A549 (cell line): Measurements from ENCODE around the gene RAB3GAP1. TPM values are rescaled to one million over a fixed set of nuclear protein-coding genes. Genes with fewer than 3 reads are reported as not detected.
A peak's percentile ranks its signal among the peaks of the same experiment; 100 is the strongest.

Experiments
- ATAC-seq, 2 experiments: fragments of 200-7000 bp in 1 of 2; fragments of >200 bp in 1 of 2; cut with Nextera tagmentation in 1 of 2; cut with Tn5 transposase in 1 of 2; 3 replicates each; pipeline versions ENCODE4 v1.8.0 to v1.9.1; 2018 to 2020; ENCODE audit warnings: mild to moderate bottlenecking in 1 of 2, moderate library complexity in 1 of 2
- CTCF ChIA-PET: fragments of 300-600 bp; sonication (Branson Sonifier 250); formaldehyde crosslinking; extraction: SDS; loops from one replicate; lab custom pipeline; 2021; ENCODE audit warnings: antibody characterized with exemption, inconsistent platforms; lab: Yijun Ruan, JAX
- POLR2A ChIA-PET: fragments of 350-600 bp; formaldehyde crosslinking; extraction: SDS; loops from one replicate; lab custom pipeline; 2021; ENCODE audit warnings: antibody characterized with exemption, inconsistent platforms; lab: Yijun Ruan, JAX
- DNase-seq, 2 experiments: peaks; one replicate each; pipeline versions ENCODE4 v3.0.0 to v3.0.0-alpha.2; 2011 to 2016; ENCODE audit warnings: low read depth in 1 of 2, low spot score in 1 of 2
- FAIRE-seq: peaks from 2 replicates; lab custom pipeline; 2011; peaks lifted over from hg19 to GRCh38; lab: Jason Lieb, UNC
- H3K27ac ChIP-seq, 2 experiments: fragments of >200 bp; sonication (Bioruptor Twin); formaldehyde crosslinking; 3 replicates each; pipeline ENCODE4 v1.5.1; 2016 to 2017
- H3K4me1 ChIP-seq: fragments of >200 bp; sonication (Bioruptor Twin); formaldehyde crosslinking; 3 replicates; pipeline ENCODE4 v1.6.1; 2016
- H3K4me2 ChIP-seq: fragments of >200 bp; sonication (Bioruptor Twin); formaldehyde crosslinking; 3 replicates; pipeline ENCODE4 v1.6.1; 2016
- H3K4me3 ChIP-seq: fragments of >200 bp; sonication (Bioruptor Twin); formaldehyde crosslinking; 3 replicates; pipeline ENCODE4 v1.5.1; 2016
- H3K9me3 ChIP-seq: fragments of >200 bp; sonication (Bioruptor Twin); formaldehyde crosslinking; 3 replicates; pipeline ENCODE4 v1.6.1; 2016
- BHLHE40 ChIP-seq: IDR thresholded peaks from 2 replicates; pipeline ENCODE4 v1.6.1; 2012; ENCODE audit warnings: low read depth, low read length, inconsistent platforms
- CTCF ChIP-seq: fragments of >200 bp; sonication (Bioruptor Twin); formaldehyde crosslinking; IDR thresholded peaks from 3 replicates; pipeline ENCODE4 v1.5.1; 2016
- EP300 ChIP-seq, 2 experiments: fragments of >200 bp; sonication (Bioruptor Twin); formaldehyde crosslinking; IDR thresholded peaks; 2 replicates in 1 of 2; 3 replicates in 1 of 2; pipeline ENCODE4 v1.6.1; 2016 to 2017
- ESRRA ChIP-seq: fragments of 150-350 bp; IDR thresholded peaks from 2 replicates; pipeline ENCODE4 v1.6.1; 2014; ENCODE audit warnings: mild to moderate bottlenecking, low read length, borderline replicate concordance
- FOSB ChIP-seq: fragments of 250-450 bp; sonication (Bioruptor Pico); IDR thresholded peaks from 2 replicates; pipeline ENCODE4 v1.5.0; 2020; ENCODE audit warnings: mild to moderate bottlenecking, moderate library complexity
- FOSL2 ChIP-seq, 2 experiments: fragments of 450-650 bp in 1 of 2; fragments of >200 bp in 1 of 2; sonication (Bioruptor Twin) in 1 of 2; formaldehyde crosslinking; IDR thresholded peaks; 2 replicates each; pipeline versions ENCODE4 v1.5.0 to v1.6.1; 2016 to 2020; ENCODE audit warnings: mild to moderate bottlenecking in 1 of 2, moderate library complexity in 1 of 2
- HDAC2 ChIP-seq: fragments of 200-600 bp; sonication (generic); IDR thresholded peaks from 2 replicates; pipeline ENCODE4 v1.6.1; 2016
- HES2 ChIP-seq: fragments of >200 bp; sonication (Bioruptor Twin); formaldehyde crosslinking; IDR thresholded peaks from 2 replicates; pipeline ENCODE4 v1.6.1; 2016
- HEYL ChIP-seq: fragments of 250-450 bp; sonication (Bioruptor Pico); IDR thresholded peaks from 2 replicates; pipeline ENCODE4 v1.8.0; 2021; ENCODE audit warnings: mild to moderate bottlenecking, moderate library complexity
- HOXA7 ChIP-seq: fragments of 250-450 bp; sonication (Bioruptor Pico); IDR thresholded peaks from 2 replicates; pipeline ENCODE4 v1.5.0; 2020; ENCODE audit warnings: mild to moderate bottlenecking, moderate library complexity
- HOXB5 ChIP-seq: fragments of 250-450 bp; sonication (Bioruptor Pico); IDR thresholded peaks from 2 replicates; pipeline ENCODE4 v1.5.0; 2020; ENCODE audit warnings: mild to moderate bottlenecking, moderate library complexity
- KDM5A ChIP-seq: fragments of 200-600 bp; sonication (generic); IDR thresholded peaks from 2 replicates; pipeline ENCODE4 v1.6.1; 2016; ENCODE audit warnings: antibody characterized with exemption, mild to moderate bottlenecking
- MAFK ChIP-seq: fragments of 450-650 bp; IDR thresholded peaks from 2 replicates; pipeline ENCODE4 v1.6.1; 2014; ENCODE audit not compliant: partially characterized antibody
- NR3C1 ChIP-seq: fragments of >200 bp; sonication (Bioruptor Twin); formaldehyde crosslinking; IDR thresholded peaks from 3 replicates; pipeline ENCODE4 v1.6.1; 2017
- PHF8 ChIP-seq: fragments of 200-600 bp; sonication (generic); IDR thresholded peaks from 2 replicates; pipeline ENCODE4 v1.6.1; 2016; ENCODE audit warnings: low read depth, mild to moderate bottlenecking, antibody characterized with exemption, moderate library complexity, borderline replicate concordance
- POLR2A ChIP-seq: IDR thresholded peaks from 2 replicates; pipeline ENCODE4 v1.6.1; 2012; ENCODE audit warnings: mild to moderate bottlenecking, low read length
- POLR2AphosphoS2 ChIP-seq: conservative IDR thresholded peaks from 2 replicates; pipeline ENCODE4 v1.6.1; 2012; ENCODE audit warnings: low read length, improper control_type of control experiment, inconsistent platforms
- RAD21 ChIP-seq, 2 experiments: fragments of >200 bp in 1 of 2; sonication (Bioruptor Twin) in 1 of 2; formaldehyde crosslinking in 1 of 2; IDR thresholded peaks in 1 of 2; conservative IDR thresholded peaks in 1 of 2; 2 replicates in 1 of 2; 3 replicates in 1 of 2; pipeline ENCODE4 v1.6.1; 2012 to 2018; ENCODE audit warnings: inconsistent platforms in 1 of 2
- RNF2 ChIP-seq: fragments of 200-600 bp; sonication (generic); IDR thresholded peaks from 2 replicates; pipeline ENCODE4 v1.6.1; 2016; ENCODE audit warnings: low read depth, mild to moderate bottlenecking, antibody characterized with exemption, moderate library complexity, borderline replicate concordance
- SMC3 ChIP-seq: fragments of >200 bp; sonication (Bioruptor Twin); formaldehyde crosslinking; IDR thresholded peaks from 3 replicates; pipeline ENCODE4 v1.6.1; 2018; ENCODE audit warnings: inconsistent platforms
- SREBF2 ChIP-seq: fragments of 450-650 bp; IDR thresholded peaks from 2 replicates; pipeline ENCODE4 v1.6.1; 2014; ENCODE audit warnings: mild to moderate bottlenecking, moderate library complexity
- ZSCAN20 ChIP-seq: fragments of 250-450 bp; sonication (Bioruptor Pico); IDR thresholded peaks from 2 replicates; pipeline ENCODE4 v1.8.0; 2022; ENCODE audit warnings: mild to moderate bottlenecking, moderate library complexity
- WGBS: methylation state at CpG from one replicate; pipeline ENCODE4 v1.1.6; 2017; ENCODE audit errors: missing lambda C conversion rate; 5-methylcytosine and 5-hydroxymethylcytosine counted together
- polyA plus RNA-seq, 4 experiments: library from polyadenylated mRNA; depleted of rRNA in 3 of 4; stranded (reverse); fragments of >200 nt; fragmentation: RNase III in 1 of 4; extraction: RNeasy Plus Mini Kit Qiagen cat#74134 plus additional on column Dnase treatment in 1 of 4; gene quantifications; 2 replicates in 3 of 4; 3 replicates in 1 of 4; pipeline ENCODE4 v1.2.3, GENCODE V29; 2011 to 2017
- TF ChIP-seq, protein P1 (sequence below): fragments of 450-650 bp; IDR thresholded peaks from 2 replicates; pipeline ENCODE4 v1.6.1; 2014; ENCODE audit warnings: antibody characterized with exemption

RAB3GAP1 gene
- polyA plus RNA-seq, 2 of the 4 experiments (the other 2 are of a cell fraction) = 29.7 to 44.6 TPM

GRCh38 chr2:135050132-135050531 lies 2.0 kb upstream of the RAB3GAP1 start:
- ATAC-seq = no peak
- Histone ChIP-seq H3K9me3 (no peaks in the 10 kb centered on the region), H3K4me3 (no peak overlapping the region), H3K27ac (no peak overlapping the region), H3K4me1 (peaks cover 21% of the 10 kb centered on the region), H3K4me2 (no peak overlapping the region)
- WGBS = 43% methylated on average over 3 of the region's 3 CpGs
- no peak for FAIRE-seq
- ChIA-PET CTCF (interaction anchor here (0.9 kb wide), 1 partner anchor 46 kb away, joined by 4 read pairs; no protein-coding TSS in a partner anchor), POLR2A (no interaction called here)
- TF ChIP-seq KDM5A (no peak), SREBF2 (no peak), MAFK (no peak), POLR2AphosphoS2 (no peak), BHLHE40 (no peak), FOSL2 (IDR thresholded peaks at IDR 0.05) (no peak), FOSL2 (CRISPR knock-in tag; IDR thresholded peaks at IDR 0.05) (no peak), HES2 (no peak), PHF8 (no peak), HOXA7 (CRISPR knock-in tag) (no peak), RNF2 (no peak), NR3C1 (no peak), HOXB5 (CRISPR knock-in tag) (no peak), ZSCAN20 (CRISPR knock-in tag) (no peak)
- TF ChIP-seq, protein P1, sequence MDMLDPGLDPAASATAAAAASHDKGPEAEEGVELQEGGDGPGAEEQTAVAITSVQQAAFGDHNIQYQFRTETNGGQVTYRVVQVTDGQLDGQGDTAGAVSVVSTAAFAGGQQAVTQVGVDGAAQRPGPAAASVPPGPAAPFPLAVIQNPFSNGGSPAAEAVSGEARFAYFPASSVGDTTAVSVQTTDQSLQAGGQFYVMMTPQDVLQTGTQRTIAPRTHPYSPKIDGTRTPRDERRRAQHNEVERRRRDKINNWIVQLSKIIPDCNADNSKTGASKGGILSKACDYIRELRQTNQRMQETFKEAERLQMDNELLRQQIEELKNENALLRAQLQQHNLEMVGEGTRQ = no peak
- DNase-seq = no peak

GRCh38 chr2:135050684-135051083 lies 1.4 kb upstream of the RAB3GAP1 start:
- no peak for TF ChIP-seq FOSB
- TF ChIP-seq RAD21 (conservative IDR thresholded peaks at IDR 0.05 in 1 of 2, IDR thresholded peaks at IDR 0.05 in 1 of 2) = no peak
- TF ChIP-seq HDAC2 = no peak
- TF ChIP-seq MAFK = no peak
- no peak for TF ChIP-seq EP300 (IDR thresholded peaks at IDR 0.05)
- TF ChIP-seq FOSL2 (IDR thresholded peaks at IDR 0.05) = no peak
- no peak for TF ChIP-seq FOSL2 (CRISPR knock-in tag; IDR thresholded peaks at IDR 0.05)
- TF ChIP-seq SMC3 = no peak
- no peak for TF ChIP-seq CTCF
- TF ChIP-seq HEYL (CRISPR knock-in tag) = no peak
- CTCF ChIA-PET = interaction anchor here (0.9 kb wide), 1 partner anchor 47 kb away, joined by 4 read pairs; no protein-coding TSS in a partner anchor
- DNase-seq (no peak), ATAC-seq (no peak), FAIRE-seq (no peak)
- Histone ChIP-seq H3K4me1 (peaks cover 25% of the 10 kb centered on the region), H3K9me3 (no peaks in the 10 kb centered on the region), H3K4me2 (no peak overlapping the region), H3K4me3 (no peak overlapping the region), H3K27ac (no peak overlapping the region)
- WGBS = 75% methylated on average over 6 of the region's 6 CpGs
- POLR2A ChIA-PET = no interaction called here

DNA sequence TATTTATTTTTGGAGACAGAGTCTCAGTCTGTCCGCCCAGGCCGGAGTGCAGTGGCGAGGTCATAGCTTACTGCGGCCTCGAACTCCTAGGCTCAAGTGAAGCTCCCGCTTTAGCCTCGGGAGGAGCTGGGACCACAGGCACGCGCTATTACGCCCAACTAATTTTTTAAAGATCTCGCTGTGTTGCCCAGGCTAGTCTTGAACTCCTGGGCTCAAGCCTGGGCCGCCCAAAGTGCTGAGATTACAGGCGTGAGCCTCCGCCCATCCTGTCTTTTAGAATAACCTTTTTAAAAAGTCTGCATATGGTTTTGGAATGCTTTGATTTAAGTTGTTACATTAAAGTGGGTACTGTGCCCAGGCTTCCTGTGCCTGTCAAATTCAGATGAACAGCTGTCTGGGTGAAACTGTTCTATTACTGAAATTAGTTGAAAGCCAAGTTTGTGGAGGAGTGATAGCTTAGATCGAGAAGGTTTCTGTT lies 944 bp downstream of the RAB3GAP1 start:
- FAIRE-seq (no peak), DNase-seq (no peak), ATAC-seq (peak; percentile 4 to 26; a peak in 3 of 6 replicates)
- CTCF ChIA-PET = interaction anchor here (0.8 to 1.3 kb wide), 3 partner anchors 12 to 49 kb away, joined by 3 to 4 read pairs (median 4); no protein-coding TSS in a partner anchor
- POLR2A ChIA-PET = no interaction called here
- H3K4me1 ChIP-seq = peaks cover 42% of the 10 kb centered on the region
- no peaks in the 10 kb centered on the region for H3K9me3 ChIP-seq
- H3K4me2 ChIP-seq = peak overlapping the region; percentile 89
- H3K27ac ChIP-seq = peak overlapping the region; percentile 96
- TF ChIP-seq POLR2A = no peak
- TF ChIP-seq RNF2 = no peak
- TF ChIP-seq ESRRA = no peak
- peak overlapping the region; percentile 86 for H3K4me3 ChIP-seq
- WGBS = 30% methylated on average over 15 of the region's 15 CpGs
